Esophagus mucosa (tissue), 1 donor: Measurements from ENCODE around the gene ECE1. TPM values are rescaled to one million over a fixed set of nuclear protein-coding genes. Genes with fewer than 3 reads are reported as not detected.
"Not testable (repeated sequence)": the region's sequence is repeated elsewhere in the genome, so short reads cannot be mapped to it uniquely, and the experiment has no call there.

Experiments
- ATAC-seq: fragments of 200-7000 bp; cut with Tn5 transposase; one replicate; pipeline ENCODE4 v1.9.1; 2020
- total RNA-seq: library from RNA; stranded (reverse); gene quantifications from one replicate; pipeline ENCODE4 v1.2.4, GENCODE V29; 2023
- donor health status: DM: yes; HTN: yes; CAD: no.

The ECE1 gene
- total RNA-seq, 1 donor from 2014 or later, result 18.2 TPM

- ATAC-seq, result no peak
Observed at GRCh38 chr1:21247892-21248715, 42.2 kb downstream of the ECE1 start.

- peak; percentile 14 for ATAC-seq
Observed at GRCh38 chr1:21246905-21247642, 43.2 kb downstream of the ECE1 start.

- ATAC-seq, result no peak
Observed at GRCh38 chr1:21245688-21246229, 44.5 kb downstream of the ECE1 start.

- ATAC-seq, result peak; percentile 15
Observed at GRCh38 chr1:21244986-21245687, 45.1 kb downstream of the ECE1 start.

GRCh38 chr1:21244154-21244553, 46.1 kb downstream of the ECE1 start:
- no peak for ATAC-seq

GRCh38 chr1:21242846-21243245, 47.4 kb downstream of the ECE1 start:
- no peak for ATAC-seq

- no peak for ATAC-seq
Observed at GRCh38 chr1:21241771-21242581, 48.3 kb downstream of the ECE1 start.

GRCh38 chr1:21240706-21241105, 49.6 kb downstream of the ECE1 start:
- ATAC-seq, result no peak

GRCh38 chr1:21239221-21239620, 51.0 kb downstream of the ECE1 start:
- no peak for ATAC-seq

GRCh38 chr1:21238141-21238800, 52.0 kb downstream of the ECE1 start:
- no peak for ATAC-seq

GRCh38 chr1:21237446-21238088, 52.7 kb downstream of the ECE1 start:
- no peak for ATAC-seq

- no peak for ATAC-seq
Observed at GRCh38 chr1:21236178-21236577, 54.1 kb downstream of the ECE1 start.

GRCh38 chr1:21234779-21235178, 55.5 kb downstream of the ECE1 start:
- ATAC-seq, result no peak

GRCh38 chr1:21233490-21233889, 56.8 kb downstream of the ECE1 start:
- no peak for ATAC-seq

GRCh38 chr1:21232044-21232443, 58.2 kb downstream of the ECE1 start:
- ATAC-seq, result peak; percentile 68

- peak; percentile 14 for ATAC-seq
Observed at GRCh38 chr1:21229246-21230000, 60.8 kb downstream of the ECE1 start.

GRCh38 chr1:21228224-21228623, 62.0 kb downstream of the ECE1 start:
- ATAC-seq, result not testable (repeated sequence)

- ATAC-seq, result no peak
Observed at GRCh38 chr1:21225065-21225464, 65.2 kb downstream of the ECE1 start.

- no peak for ATAC-seq
Observed at GRCh38 chr1:21220815-21221214, 69.4 kb downstream of the ECE1 start.

- no peak for ATAC-seq
Observed at GRCh38 chr1:21219674-21220073, 70.6 kb downstream of the ECE1 start.
